H9 (cell line): ENCODE measurements around the gene KIAA1586. TPM values are rescaled to one million over a fixed set of nuclear protein-coding genes. Genes with fewer than 3 reads are reported as not detected.
A peak's percentile ranks its signal among the peaks of the same experiment; 100 is the strongest.

Experiments used
- DNase-seq: peaks from one replicate; pipeline ENCODE4 v3.0.0-alpha.2; 2017
- H2AFZ ChIP-seq: one replicate; pipeline ENCODE4 v1.6.1; 2013; ENCODE audit warnings: mild to moderate bottlenecking, low read length, control low read depth, moderate library complexity
- H2AK5ac ChIP-seq: 2 replicates; pipeline ENCODE4 v1.6.1; 2013; ENCODE audit warnings: low read length, control low read depth, mixed read lengths; ENCODE audit not compliant: insufficient read length
- H2BK120ac ChIP-seq: one replicate; pipeline ENCODE4 v1.6.1; 2013; ENCODE audit warnings: low read depth, mild to moderate bottlenecking, low read length, control low read depth, inconsistent platforms; ENCODE audit not compliant: poor library complexity, severe bottlenecking
- H2BK12ac ChIP-seq: 2 replicates; pipeline ENCODE4 v1.6.1; 2013; ENCODE audit warnings: low read length, control low read depth, mixed read lengths, low read depth; ENCODE audit not compliant: insufficient read length
- H2BK15ac ChIP-seq: 2 replicates; pipeline ENCODE4 v1.6.1; 2013; ENCODE audit warnings: low read depth, low read length, control low read depth
- H2BK20ac ChIP-seq: one replicate; pipeline ENCODE4 v1.6.1; 2013; ENCODE audit warnings: low read depth, mild to moderate bottlenecking, low read length, control low read depth, inconsistent platforms; ENCODE audit not compliant: poor library complexity, severe bottlenecking
- H2BK5ac ChIP-seq: 2 replicates; pipeline ENCODE4 v1.6.1; 2013; ENCODE audit warnings: low read length, control low read depth, mixed read lengths; ENCODE audit not compliant: insufficient read length
- H3K14ac ChIP-seq: 2 replicates; pipeline ENCODE4 v1.6.1; 2013; ENCODE audit warnings: low read length, control low read depth; ENCODE audit not compliant: insufficient read depth
- H3K18ac ChIP-seq: 2 replicates; pipeline ENCODE4 v1.6.1; 2013; ENCODE audit warnings: low read depth, mild to moderate bottlenecking, mixed read lengths, low read length, control low read depth; ENCODE audit not compliant: insufficient read length
- H3K23ac ChIP-seq: 2 replicates; pipeline ENCODE4 v1.6.1; 2013; ENCODE audit warnings: low read length, control low read depth, mixed read lengths, low read depth; ENCODE audit not compliant: insufficient read length
- H3K23me2 ChIP-seq: 2 replicates; pipeline ENCODE4 v1.6.1; 2013; ENCODE audit warnings: low read depth, mild to moderate bottlenecking, mixed read lengths, low read length, control low read depth; ENCODE audit not compliant: insufficient read length, poor library complexity, severe bottlenecking
- H3K27ac ChIP-seq: 2 replicates; pipeline ENCODE4 v1.5.1; 2013; ENCODE audit warnings: low read length, control low read depth, mixed read lengths, low read depth; ENCODE audit not compliant: insufficient read length
- H3K27me3 ChIP-seq: 2 replicates; pipeline ENCODE4 v1.6.1; 2013; ENCODE audit warnings: low read length, control low read depth, inconsistent platforms; ENCODE audit not compliant: insufficient read depth
- H3K4ac ChIP-seq: 2 replicates; pipeline ENCODE4 v1.6.1; 2013; ENCODE audit warnings: low read depth, mild to moderate bottlenecking, control low read depth, inconsistent platforms, low read length, moderate library complexity
- H3K4me1 ChIP-seq: 2 replicates; pipeline ENCODE4 v1.6.1; 2013; ENCODE audit warnings: low read length, control low read depth, inconsistent platforms; ENCODE audit not compliant: insufficient read depth
- H3K4me2 ChIP-seq: 2 replicates; pipeline ENCODE4 v1.6.1; 2013; ENCODE audit warnings: low read length, control low read depth, mixed read lengths; ENCODE audit not compliant: insufficient read length, insufficient read depth
- H3K56ac ChIP-seq: 2 replicates; pipeline ENCODE4 v1.6.1; 2013; ENCODE audit warnings: low read depth, mild to moderate bottlenecking, mixed read lengths, low read length, control low read depth; ENCODE audit not compliant: insufficient read length
- H3K79me1 ChIP-seq: 2 replicates; pipeline ENCODE4 v1.6.1; 2013; ENCODE audit warnings: low read depth, mild to moderate bottlenecking, moderate library complexity, low read length, control low read depth, inconsistent platforms; ENCODE audit not compliant: insufficient read depth, poor library complexity, severe bottlenecking
- H3K79me2 ChIP-seq: 2 replicates; pipeline ENCODE4 v1.6.1; 2013; ENCODE audit warnings: low read length, control low read depth, inconsistent platforms; ENCODE audit not compliant: insufficient read depth
- H3K9ac ChIP-seq: 2 replicates; pipeline ENCODE4 v1.6.1; 2013; ENCODE audit warnings: low read length, control low read depth, mixed read lengths; ENCODE audit not compliant: insufficient read length; ENCODE audit errors: extremely low read depth
- H3K9me3 ChIP-seq: one replicate; pipeline ENCODE4 v1.6.1; 2013; ENCODE audit warnings: low read depth, low read length, inconsistent platforms; ENCODE audit not compliant: control insufficient read depth
- H3T11ph ChIP-seq: one replicate; pipeline ENCODE4 v1.6.1; 2013; ENCODE audit warnings: mild to moderate bottlenecking, low read length, control low read depth, inconsistent platforms
- H4K20me1 ChIP-seq: one replicate; pipeline ENCODE4 v1.6.1; 2013; ENCODE audit not compliant: control insufficient read depth, insufficient read length, insufficient read depth
- H4K5ac ChIP-seq: 2 replicates; pipeline ENCODE4 v1.6.1; 2013; ENCODE audit warnings: low read depth, mild to moderate bottlenecking, mixed read lengths, low read length, control low read depth; ENCODE audit not compliant: insufficient read length
- H4K8ac ChIP-seq: replicated peaks from 2 replicates; pipeline ENCODE4 v1.6.1; 2013; ENCODE audit warnings: low read length, control low read depth, mixed read lengths, low read depth; ENCODE audit not compliant: insufficient read length
- H4K91ac ChIP-seq: 2 replicates; pipeline ENCODE4 v1.6.1; 2013; ENCODE audit warnings: low read depth, mild to moderate bottlenecking, moderate library complexity, mixed read lengths, low read length, control low read depth; ENCODE audit not compliant: insufficient read length
- H3K27ac Mint-ChIP-seq, 3 experiments: 2 replicates in 2 of 3; 3 replicates in 1 of 3; pipeline ENCODE4 v1.8.0; 2020 to 2021; ENCODE audit warnings: mixed read lengths in 3 of 3, mild to moderate bottlenecking in 1 of 3, moderate library complexity in 1 of 3
- H3K27me3 Mint-ChIP-seq: 2 replicates; pipeline ENCODE4 v1.8.0; 2021; ENCODE audit warnings: low read depth, mild to moderate bottlenecking, moderate library complexity, mixed read lengths
- H3K36me3 Mint-ChIP-seq, 3 experiments: 2 replicates in 2 of 3; 3 replicates in 1 of 3; pipeline ENCODE4 v1.8.0; 2020 to 2021; ENCODE audit warnings: low read depth in 3 of 3, mixed read lengths in 3 of 3; ENCODE audit not compliant: insufficient read depth in 1 of 3
- H3K4me1 Mint-ChIP-seq, 2 experiments: 2 replicates each; pipeline ENCODE4 v1.8.0; 2020; ENCODE audit warnings: mixed read lengths in 2 of 2
- H3K4me3 Mint-ChIP-seq, 2 experiments: 2 replicates in 1 of 2; 3 replicates in 1 of 2; pipeline ENCODE4 v1.8.0; 2020 to 2021; ENCODE audit warnings: mild to moderate bottlenecking in 2 of 2, mixed read lengths in 2 of 2, moderate library complexity in 1 of 2
- H3K9me3 Mint-ChIP-seq, 2 experiments: 2 replicates in 1 of 2; 3 replicates in 1 of 2; pipeline ENCODE4 v1.8.0; 2020; ENCODE audit warnings: mild to moderate bottlenecking in 2 of 2, mixed read lengths in 2 of 2, moderate library complexity in 1 of 2
- WGBS: extraction: QIAGEN DNeasy Blood & Tissue Kit; methylation state at CpG from one replicate; pipeline ENCODE4 v1.1.7; 2013; ENCODE audit warnings: missing lambda C conversion rate, low lambda C conversion rate, mixed read lengths; ENCODE audit not compliant: insufficient read length; ENCODE audit errors: extremely low coverage; 5-methylcytosine and 5-hydroxymethylcytosine counted together
- total RNA-seq: library from RNA; stranded (reverse); gene quantifications from 2 replicates; pipeline ENCODE4 v1.2.1, GENCODE V29; 2021
- TF ChIP-seq, protein P1 (sequence below): fragments of 200-600 bp; sonication (generic); conservative IDR thresholded peaks from 3 replicates; pipeline ENCODE4 v1.8.0; 2021; ENCODE audit warnings: antibody characterized with exemption, mild to moderate bottlenecking

KIAA1586 gene
- total RNA-seq, 1 experiment from 2014 or later = 33.3 TPM

DNA sequence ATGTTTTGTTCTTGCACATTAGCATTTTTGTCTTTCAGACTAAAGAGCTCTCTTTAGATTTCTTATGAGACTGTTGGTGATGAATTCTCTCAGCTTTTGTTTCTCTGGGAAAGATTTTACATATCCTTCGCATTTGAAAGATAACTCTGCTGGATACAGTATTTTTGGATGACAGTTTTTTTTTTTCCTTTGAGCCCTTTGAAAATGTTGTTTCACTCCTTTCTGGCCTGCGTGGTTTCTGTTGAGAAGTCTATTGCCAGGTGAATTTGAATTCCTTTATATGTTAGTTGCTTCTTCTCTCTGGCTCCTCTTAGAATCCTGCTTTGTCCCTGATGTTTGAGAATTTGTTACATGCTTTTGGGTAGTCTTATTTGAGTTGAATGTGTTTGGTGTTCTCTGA, 22.2 kb upstream of the KIAA1586 start:
- H2BK5ac ChIP-seq = no peak overlapping the region
- H3K4me1 ChIP-seq = peaks cover 4% of the 10 kb centered on the region; the same call in 1 of the 2 replicates
- H3T11ph ChIP-seq = no peak overlapping the region
- no peak overlapping the region for H2AK5ac ChIP-seq
- no peaks in the 10 kb centered on the region for H3K23me2 ChIP-seq
- H2BK12ac ChIP-seq = no peak overlapping the region
- H3K23ac ChIP-seq = no peak overlapping the region
- H2BK15ac ChIP-seq = no peak overlapping the region
- no peaks in the 10 kb centered on the region for H3K79me1 ChIP-seq
- no peak overlapping the region for H4K5ac ChIP-seq
- H4K8ac ChIP-seq = no peak overlapping the region
- no peaks in the 10 kb centered on the region for H3K79me2 ChIP-seq
- H4K20me1 ChIP-seq = no peaks in the 10 kb centered on the region
- Mint-ChIP-seq H3K4me1 (peaks cover 63 to 67% of the 10 kb centered on the region in 2 experiments), H3K4me3 (peak overlapping the region; percentile 34 to 41; a peak in 4 of 5 replicates), H3K27ac (peak overlapping the region; percentile 85 to 96 (median 95); a peak in 6 of 7 replicates), H3K36me3 (peaks cover 0 to 14% (median 11%) of the 10 kb centered on the region in 3 experiments; a peak in 5 of 7 replicates), H3K9me3 (peaks cover 7 to 15% of the 10 kb centered on the region in 2 experiments), H3K27me3 (no peaks in the 10 kb centered on the region)
- H2AFZ ChIP-seq = no peak overlapping the region
- no peaks in the 10 kb centered on the region for H3K9me3 ChIP-seq
- H3K14ac ChIP-seq = no peak overlapping the region
- no peak overlapping the region for H3K9ac ChIP-seq
- no peak overlapping the region for H2BK20ac ChIP-seq
- no peak overlapping the region for H2BK120ac ChIP-seq
- peak overlapping the region; percentile 55 for H3K27ac ChIP-seq
- H3K27me3 ChIP-seq = no peaks in the 10 kb centered on the region; the same call in 1 of the 2 replicates
- H3K56ac ChIP-seq = no peak overlapping the region
- H3K4ac ChIP-seq = no peak overlapping the region
- H3K4me2 ChIP-seq = no peak overlapping the region
- no peak for DNase-seq
- no peak overlapping the region for H3K18ac ChIP-seq
- no CpG with 5 or more reads among the region's 2 CpGs for WGBS
- TF ChIP-seq, protein P1, sequence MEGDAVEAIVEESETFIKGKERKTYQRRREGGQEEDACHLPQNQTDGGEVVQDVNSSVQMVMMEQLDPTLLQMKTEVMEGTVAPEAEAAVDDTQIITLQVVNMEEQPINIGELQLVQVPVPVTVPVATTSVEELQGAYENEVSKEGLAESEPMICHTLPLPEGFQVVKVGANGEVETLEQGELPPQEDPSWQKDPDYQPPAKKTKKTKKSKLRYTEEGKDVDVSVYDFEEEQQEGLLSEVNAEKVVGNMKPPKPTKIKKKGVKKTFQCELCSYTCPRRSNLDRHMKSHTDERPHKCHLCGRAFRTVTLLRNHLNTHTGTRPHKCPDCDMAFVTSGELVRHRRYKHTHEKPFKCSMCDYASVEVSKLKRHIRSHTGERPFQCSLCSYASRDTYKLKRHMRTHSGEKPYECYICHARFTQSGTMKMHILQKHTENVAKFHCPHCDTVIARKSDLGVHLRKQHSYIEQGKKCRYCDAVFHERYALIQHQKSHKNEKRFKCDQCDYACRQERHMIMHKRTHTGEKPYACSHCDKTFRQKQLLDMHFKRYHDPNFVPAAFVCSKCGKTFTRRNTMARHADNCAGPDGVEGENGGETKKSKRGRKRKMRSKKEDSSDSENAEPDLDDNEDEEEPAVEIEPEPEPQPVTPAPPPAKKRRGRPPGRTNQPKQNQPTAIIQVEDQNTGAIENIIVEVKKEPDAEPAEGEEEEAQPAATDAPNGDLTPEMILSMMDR = no peak
- H4K91ac ChIP-seq = no peak overlapping the region
